Natural killer cell (primary cell): ENCODE results near the gene ZNF205. TPM values are rescaled to one million over a fixed set of nuclear protein-coding genes. Genes with fewer than 3 reads are reported as not detected.

Source experiments
- ATAC-seq, 3 donors: fragments of 150-1000 bp in 2 of 3; fragments of 200-7000 bp in 1 of 3; cut with Tn5 transposase; 1 replicate in 1 of 3; 2 replicates in 2 of 3; pipeline ENCODE4 v1.10.0; 2021; ENCODE audit warnings: mild to moderate bottlenecking in 2 of 3, moderate library complexity in 2 of 3
- DNase-seq, 2 donors: peaks; one replicate each; pipeline versions ENCODE4 v3.0.0 to v3.0.0-alpha.2; 2013 to 2021; ENCODE audit warnings: mixed read lengths in 1 of 2
- H3K27ac ChIP-seq: one replicate; pipeline ENCODE4 v1.5.1; 2013; ENCODE audit warnings: mild to moderate bottlenecking, low read length
- H3K27me3 ChIP-seq: one replicate; pipeline ENCODE4 v1.6.1; 2013; ENCODE audit warnings: low read length; ENCODE audit not compliant: control insufficient read depth, insufficient read depth
- H3K36me3 ChIP-seq: one replicate; pipeline ENCODE4 v1.6.1; 2013; ENCODE audit warnings: low read length; ENCODE audit not compliant: control insufficient read depth, insufficient read depth
- H3K4me1 ChIP-seq: one replicate; pipeline ENCODE4 v1.6.1; 2013; ENCODE audit warnings: low read length; ENCODE audit not compliant: control insufficient read depth, insufficient read depth
- H3K4me3 ChIP-seq: one replicate; pipeline ENCODE4 v1.5.1; 2013; ENCODE audit warnings: low read length
- H3K9me3 ChIP-seq: one replicate; pipeline ENCODE4 v1.6.1; 2013; ENCODE audit warnings: low read length; ENCODE audit not compliant: control insufficient read depth, insufficient read depth
- H3K27ac Mint-ChIP-seq, 2 donors: one replicate each; pipeline ENCODE4 v1.8.0; 2022; ENCODE audit warnings: mild to moderate bottlenecking in 2 of 2, mixed read lengths in 2 of 2, moderate library complexity in 1 of 2
- H3K27me3 Mint-ChIP-seq, 2 donors: one replicate each; pipeline ENCODE4 v1.8.0; 2022; ENCODE audit warnings: low read depth in 2 of 2, mixed read lengths in 2 of 2
- H3K36me3 Mint-ChIP-seq: one replicate; pipeline ENCODE4 v1.8.0; 2022; ENCODE audit warnings: mixed read lengths
- H3K4me1 Mint-ChIP-seq, 2 donors: one replicate each; pipeline ENCODE4 v1.8.0; 2022; ENCODE audit warnings: mixed read lengths in 2 of 2
- H3K4me3 Mint-ChIP-seq: one replicate; pipeline ENCODE4 v1.8.0; 2022; ENCODE audit warnings: mild to moderate bottlenecking, moderate library complexity, mixed read lengths
- H3K9me3 Mint-ChIP-seq, 2 donors: one replicate each; pipeline ENCODE4 v1.8.0; 2022; ENCODE audit warnings: mixed read lengths in 2 of 2
- CTCF ChIP-seq: fragments of 200-600 bp; IDR thresholded peaks from one replicate; pipeline ENCODE4 v1.8.0; 2022; ENCODE audit warnings: antibody characterized with exemption
- WGBS: methylation state at CpG from one replicate; pipeline ENCODE4 v1.1.7; 2013; ENCODE audit warnings: missing lambda C conversion rate; ENCODE audit not compliant: insufficient coverage; 5-methylcytosine and 5-hydroxymethylcytosine counted together
- intact Hi-C: fragments of 100-400 bp; cut with micrococcal nuclease; formaldehyde crosslinking; loops from one replicate; pipeline ENCODE4 v1.14.2; 2022
- total RNA-seq, 4 donors: library from RNA; stranded (reverse); fragments of 120-200 nt in 1 of 4; gene quantifications; one replicate each; pipeline versions ENCODE4 v1.2.3 to v1.2.4, GENCODE V29; 2013 to 2022

ZNF205 gene
- total RNA-seq, 3 donors from 2014 or later (not counting 1 experiment from before 2014, with no cell fraction given), result 0.16 TPM; not detected in 2

- no peaks in the 10 kb centered on the region for H3K36me3 Mint-ChIP-seq
Measured at GRCh38 chr16:3101841-3102470, 10.4 kb upstream of the ZNF205 start.

GRCh38 chr16:3106205-3106928 lies 6.0 kb upstream of the ZNF205 start:
- under 1% methylated on average over 74 of the region's 74 CpGs for WGBS
- Histone ChIP-seq H3K4me1 (peaks cover 35% of the 10 kb centered on the region), H3K27me3 (no peaks in the 10 kb centered on the region), H3K4me3 (peak overlapping the region; percentile 87), H3K9me3 (no peaks in the 10 kb centered on the region), H3K27ac (peak overlapping the region; percentile 98), H3K36me3 (no peaks in the 10 kb centered on the region)
- peak overlapping the region; percentile 97 for H3K4me3 Mint-ChIP-seq
- peak; percentile 85 to 97 (median 86) for ATAC-seq
- DNase-seq, result peak; percentile 89 to 93
- intact Hi-C loops, result loop anchor here (1.0 kb wide), 1 partner anchor 18 kb away; no protein-coding TSS in a partner anchor
- no peaks in the 10 kb centered on the region for H3K9me3 Mint-ChIP-seq
- peak overlapping the region; percentile 77 to 94 for H3K27ac Mint-ChIP-seq
- no peak for TF ChIP-seq CTCF
- H3K27me3 Mint-ChIP-seq, result no peaks in the 10 kb centered on the region
- peaks cover 23 to 24% of the 10 kb centered on the region in 2 donors for H3K4me1 Mint-ChIP-seq
- no peaks in the 10 kb centered on the region for H3K36me3 Mint-ChIP-seq

More at GRCh38 chr16:3101841-3102470, 10.4 kb upstream of the ZNF205 start:
- Histone ChIP-seq H3K4me3 (no peak overlapping the region), H3K27ac (no peak overlapping the region), H3K4me1 (peaks cover 49% of the 10 kb centered on the region), H3K27me3 (no peaks in the 10 kb centered on the region), H3K36me3 (no peaks in the 10 kb centered on the region), H3K9me3 (no peaks in the 10 kb centered on the region)
- Mint-ChIP-seq H3K27ac (peak overlapping the region; percentile 77 to 89), H3K4me1 (peaks cover 30 to 42% of the 10 kb centered on the region in 2 donors), H3K4me3 (peak overlapping the region; percentile 85), H3K27me3 (no peaks in the 10 kb centered on the region), H3K9me3 (no peaks in the 10 kb centered on the region)
- 45% methylated on average over 27 of the region's 27 CpGs for WGBS
- TF ChIP-seq CTCF, result no peak
- DNase-seq (peak in 1 of 2 donors; percentile 64), ATAC-seq (no peak)
- intact Hi-C loops, result no loop called here

- H3K4me3 ChIP-seq, result no peak overlapping the region
- TF ChIP-seq CTCF, result no peak
- no peaks in the 10 kb centered on the region for H3K36me3 ChIP-seq
- no peaks in the 10 kb centered on the region for H3K9me3 Mint-ChIP-seq
- H3K27ac Mint-ChIP-seq, result no peak overlapping the region
- no peaks in the 10 kb centered on the region for H3K9me3 ChIP-seq
- H3K27me3 ChIP-seq, result no peaks in the 10 kb centered on the region
- no peaks in the 10 kb centered on the region for H3K4me1 ChIP-seq
- WGBS, result 59% methylated on average over 19 of the region's 19 CpGs
- H3K27ac ChIP-seq, result no peak overlapping the region
- DNase-seq (no peak), ATAC-seq (no peak)
- intact Hi-C loops, result no loop called here
- H3K4me3 Mint-ChIP-seq, result no peak overlapping the region
- no peaks in the 10 kb centered on the region for H3K36me3 Mint-ChIP-seq
- no peaks in the 10 kb centered on the region for H3K4me1 Mint-ChIP-seq
- no peaks in the 10 kb centered on the region for H3K27me3 Mint-ChIP-seq
Measured at GRCh38 chr16:3112881-3113574, 642 bp downstream of the ZNF205 start.
